ENCODE data around the gene RANBP10.

RANBP10 gene

DNA sequence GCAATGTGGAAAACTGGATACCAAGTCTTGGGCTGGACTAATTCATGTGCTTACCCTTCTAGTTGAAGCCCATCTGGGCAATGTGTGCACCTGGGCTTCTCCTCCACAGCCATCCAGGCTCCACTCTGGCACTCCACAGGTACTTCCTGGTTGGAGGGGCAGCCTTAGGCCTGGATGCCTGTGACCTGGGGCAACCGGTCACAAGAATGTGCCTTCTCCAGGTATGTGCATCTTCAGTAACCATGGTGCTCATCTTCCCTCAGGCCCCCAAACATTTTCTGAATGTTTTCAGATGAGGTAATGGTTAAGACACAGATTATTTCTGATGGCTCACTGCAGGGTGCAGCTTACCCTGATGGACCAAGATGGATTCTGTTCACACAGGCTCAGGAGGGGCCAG, 128.6 kb downstream of the RANBP10 start:
- Histone ChIP-seq H3K9me3 (ENCODE audit: low read length) (no peaks in the 10 kb centered on the region), H3K4me3 (ENCODE audit: low read length) (no peak overlapping the region), H3K36me3 (ENCODE audit: insufficient read depth, low read length) (peaks cover 17% of the 10 kb centered on the region), H2AFZ (ENCODE audit: low read depth, low read length) (no peak overlapping the region), H3K4me1 (ENCODE audit: insufficient read depth, low read length) (no peaks in the 10 kb centered on the region), H3K27me3 (ENCODE audit: insufficient read depth, low read length) (no peaks in the 10 kb centered on the region)

- H3K9me3 ChIP-seq (ENCODE audit: low read length) = no peaks in the 10 kb centered on the region
- H3K36me3 ChIP-seq (ENCODE audit: insufficient read depth, low read length) = peaks cover 17% of the 10 kb centered on the region
- no peak overlapping the region for H3K4me3 ChIP-seq (ENCODE audit: low read length)
- H3K27me3 ChIP-seq (ENCODE audit: insufficient read depth, low read length) = no peaks in the 10 kb centered on the region
- H3K4me1 ChIP-seq (ENCODE audit: insufficient read depth, low read length) = no peaks in the 10 kb centered on the region
- no peak overlapping the region for H2AFZ ChIP-seq (ENCODE audit: low read depth, low read length)
These were observed 129.4 kb downstream of the RANBP10 start for GRCh38 chr16:67676939-67677338.

DNA sequence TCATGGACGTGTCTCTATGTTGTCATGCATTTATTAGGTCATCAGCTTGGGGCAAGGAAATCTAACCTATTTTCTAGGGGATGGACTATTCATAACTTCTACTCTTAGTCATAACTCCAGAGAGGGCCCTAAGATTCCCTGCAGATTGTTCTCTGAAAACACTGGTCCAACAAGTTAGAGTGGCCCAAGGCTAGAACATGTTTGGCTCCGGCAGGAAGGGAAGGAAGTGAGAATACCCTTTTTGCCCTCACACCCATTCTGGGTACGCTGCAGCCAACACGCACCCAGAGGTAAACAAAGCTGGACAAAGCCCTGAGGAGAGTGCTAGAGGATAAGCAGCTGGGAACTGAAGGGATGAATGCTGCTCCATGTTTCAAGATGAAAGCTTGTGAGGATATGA, 129.8 kb downstream of the RANBP10 start:
- Histone ChIP-seq H3K27me3 (ENCODE audit: insufficient read depth, low read length) (no peaks in the 10 kb centered on the region), H3K36me3 (ENCODE audit: insufficient read depth, low read length) (peaks cover 15% of the 10 kb centered on the region), H3K4me1 (ENCODE audit: insufficient read depth, low read length) (no peaks in the 10 kb centered on the region), H3K9me3 (ENCODE audit: low read length) (no peaks in the 10 kb centered on the region), H2AFZ (ENCODE audit: low read depth, low read length) (no peak overlapping the region), H3K4me3 (ENCODE audit: low read length) (no peak overlapping the region)

DNA sequence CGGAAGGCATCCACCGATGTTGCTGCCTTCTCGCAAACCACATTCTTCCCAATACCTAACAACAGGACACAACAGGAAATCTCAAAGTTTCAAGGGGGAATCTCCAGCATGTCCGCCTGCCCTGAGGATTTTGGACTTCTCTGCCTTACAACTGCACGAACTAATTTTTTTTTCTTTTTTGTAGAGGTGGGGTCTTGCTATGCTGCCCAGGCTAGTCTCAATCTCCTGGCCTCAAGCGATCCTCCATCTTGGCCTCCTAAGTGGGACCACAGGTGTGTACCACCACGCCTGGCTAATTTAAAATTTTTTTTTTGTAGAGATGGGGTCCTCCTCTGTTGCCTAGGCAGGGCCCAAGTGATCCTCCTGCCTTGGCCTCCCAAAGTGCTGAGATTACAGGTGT, 130.4 kb downstream of the RANBP10 start:
- H3K36me3 ChIP-seq (ENCODE audit: insufficient read depth, low read length) = peaks cover 15% of the 10 kb centered on the region
- no peaks in the 10 kb centered on the region for H3K9me3 ChIP-seq (ENCODE audit: low read length)
- no peak overlapping the region for H3K4me3 ChIP-seq (ENCODE audit: low read length)
- no peaks in the 10 kb centered on the region for H3K4me1 ChIP-seq (ENCODE audit: insufficient read depth, low read length)
- no peaks in the 10 kb centered on the region for H3K27me3 ChIP-seq (ENCODE audit: insufficient read depth, low read length)
- H2AFZ ChIP-seq (ENCODE audit: low read depth, low read length) = no peak overlapping the region

DNA sequence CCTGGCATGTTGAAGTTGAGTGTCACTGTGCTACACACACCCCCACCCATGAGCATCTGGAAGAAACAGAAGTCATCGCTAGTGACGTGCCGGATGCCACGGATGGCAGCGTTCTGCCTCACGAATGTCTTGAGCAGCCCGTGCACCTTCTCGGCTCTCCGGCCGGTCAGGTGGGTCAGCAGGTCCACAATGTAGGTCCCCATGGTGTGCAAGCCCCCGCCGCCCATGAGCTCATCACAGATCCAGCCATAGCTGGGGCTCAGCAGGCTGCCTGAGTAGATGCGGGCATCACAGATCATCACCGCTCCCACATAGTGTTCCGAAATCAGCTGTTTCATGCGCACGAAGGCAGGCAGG, 130.8 kb downstream of the RANBP10 start:
- no peaks in the 10 kb centered on the region for H3K27me3 ChIP-seq (ENCODE audit: insufficient read depth, low read length)
- H3K9me3 ChIP-seq (ENCODE audit: low read length) = no peaks in the 10 kb centered on the region
- H3K4me3 ChIP-seq (ENCODE audit: low read length) = no peak overlapping the region
- no peaks in the 10 kb centered on the region for H3K4me1 ChIP-seq (ENCODE audit: insufficient read depth, low read length)
- peaks cover 15% of the 10 kb centered on the region for H3K36me3 ChIP-seq (ENCODE audit: insufficient read depth, low read length)
- no peak overlapping the region for H2AFZ ChIP-seq (ENCODE audit: low read depth, low read length)

DNA sequence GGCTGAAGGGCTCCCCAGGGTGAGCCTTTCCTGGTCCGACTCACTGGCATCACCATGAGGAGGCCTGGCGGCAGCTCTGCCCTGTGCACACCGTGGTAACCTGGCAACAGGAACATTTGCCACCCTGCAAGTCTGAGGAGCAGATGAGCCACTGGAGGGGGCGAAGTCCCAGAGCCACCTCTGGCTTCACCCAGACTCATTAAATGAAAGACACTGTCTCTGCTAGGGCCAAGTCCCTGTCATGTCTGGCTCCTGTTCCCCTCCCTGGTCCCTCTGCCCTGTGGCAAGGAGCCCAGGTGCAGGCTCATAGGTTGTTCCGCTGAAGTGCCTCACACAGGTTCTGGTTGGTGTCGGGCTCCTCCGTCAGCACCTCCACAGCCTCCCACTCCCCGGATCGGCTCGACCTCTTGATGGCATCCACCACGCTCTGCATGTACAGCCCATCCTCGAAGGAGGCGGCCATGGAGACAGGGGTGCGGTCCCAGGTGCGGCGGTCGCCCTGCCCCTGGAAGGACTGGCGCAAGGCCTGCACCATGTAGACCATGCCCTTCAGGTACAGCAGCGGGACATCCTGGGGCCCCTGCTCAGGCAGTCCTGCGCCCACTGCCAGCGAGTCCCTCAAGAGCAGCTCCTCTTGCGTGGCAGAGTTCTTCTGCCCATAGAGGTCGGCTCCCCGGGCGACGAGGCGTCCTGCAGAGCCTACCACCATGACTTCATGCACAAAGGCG, 131.3 kb downstream of the RANBP10 start:
- H3K4me3 ChIP-seq (ENCODE audit: low read length) = no peak overlapping the region
- H3K36me3 ChIP-seq (ENCODE audit: insufficient read depth, low read length) = peaks cover 10% of the 10 kb centered on the region
- H2AFZ ChIP-seq (ENCODE audit: low read depth, low read length) = no peak overlapping the region
- no peaks in the 10 kb centered on the region for H3K9me3 ChIP-seq (ENCODE audit: low read length)
- no peaks in the 10 kb centered on the region for H3K4me1 ChIP-seq (ENCODE audit: insufficient read depth, low read length)
- no peaks in the 10 kb centered on the region for H3K27me3 ChIP-seq (ENCODE audit: insufficient read depth, low read length)

DNA sequence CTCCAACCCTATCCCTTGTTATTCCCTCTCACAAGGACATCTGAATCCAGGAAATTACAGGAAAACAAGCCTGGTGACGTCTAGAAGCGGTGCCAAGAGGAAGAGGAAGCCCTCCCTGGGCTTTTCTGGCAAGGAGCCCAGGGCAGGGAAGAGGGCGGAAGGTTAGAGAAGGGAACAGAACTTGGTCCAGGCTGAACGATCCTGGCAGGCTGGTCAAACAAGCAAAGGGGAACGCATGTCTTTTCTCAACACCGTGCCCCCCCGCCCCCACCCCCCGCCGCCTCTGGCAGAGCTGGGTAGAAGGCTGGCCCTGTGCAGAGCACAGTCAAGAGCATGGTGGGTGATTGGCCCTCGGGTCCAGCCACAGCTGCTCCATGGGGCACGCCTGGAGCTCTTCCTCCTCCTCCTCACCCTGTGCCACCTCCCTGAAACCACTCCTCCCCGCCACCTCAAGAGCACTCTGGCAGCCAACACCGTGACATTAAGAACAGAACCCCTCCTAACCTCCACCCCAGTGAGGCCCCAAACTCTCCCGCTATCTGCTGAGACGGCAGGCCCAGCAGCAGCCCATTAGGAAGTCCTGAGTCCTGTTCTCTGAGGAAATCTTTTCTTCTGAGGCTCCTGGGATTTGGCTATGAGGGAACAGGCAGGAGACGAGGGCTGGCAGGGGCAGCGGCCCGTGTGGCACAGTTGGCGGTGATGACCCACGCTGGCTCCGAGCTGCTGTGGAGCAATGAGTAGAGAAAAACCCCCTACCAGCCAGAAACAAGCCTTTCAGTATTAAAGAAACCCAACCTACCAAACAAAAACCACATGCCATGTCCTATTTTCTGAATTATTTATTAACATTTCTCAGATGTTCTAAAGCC, 132.4 kb downstream of the RANBP10 start:
- peaks cover 7% of the 10 kb centered on the region for H3K36me3 ChIP-seq (ENCODE audit: insufficient read depth, low read length)
- H3K4me3 ChIP-seq (ENCODE audit: low read length) = no peak overlapping the region
- H3K9me3 ChIP-seq (ENCODE audit: low read length) = no peaks in the 10 kb centered on the region
- no peaks in the 10 kb centered on the region for H3K4me1 ChIP-seq (ENCODE audit: insufficient read depth, low read length)
- H3K27me3 ChIP-seq (ENCODE audit: insufficient read depth, low read length) = no peaks in the 10 kb centered on the region
- no peak overlapping the region for H2AFZ ChIP-seq (ENCODE audit: low read depth, low read length)

Measured in neuron (in vitro differentiated cells).